Glutamatergic neuron (in vitro differentiated cells): Measurements from ENCODE around the gene ZBTB2. TPM values are rescaled to one million over a fixed set of nuclear protein-coding genes. Genes with fewer than 3 reads are reported as not detected.

ENCODE experiments used
- DNase-seq: peaks from one replicate; pipeline ENCODE4 v3.0.0; 2022
- H3K27ac Mint-ChIP-seq: one replicate; pipeline ENCODE4 v1.8.0; 2020; ENCODE audit warnings: mild to moderate bottlenecking, mixed read lengths, inconsistent platforms; ENCODE audit not compliant: unreplicated experiment
- H3K27me3 Mint-ChIP-seq: one replicate; pipeline ENCODE4 v1.8.0; 2020; ENCODE audit warnings: mild to moderate bottlenecking, moderate library complexity, mixed read lengths, inconsistent platforms; ENCODE audit not compliant: unreplicated experiment
- H3K36me3 Mint-ChIP-seq: one replicate; pipeline ENCODE4 v1.8.0; 2020; ENCODE audit warnings: mild to moderate bottlenecking, mixed read lengths, inconsistent platforms; ENCODE audit not compliant: unreplicated experiment
- H3K4me1 Mint-ChIP-seq: one replicate; pipeline ENCODE4 v1.8.0; 2020; ENCODE audit warnings: mild to moderate bottlenecking, low read depth, mixed read lengths, inconsistent platforms; ENCODE audit not compliant: unreplicated experiment
- H3K4me3 Mint-ChIP-seq: one replicate; pipeline ENCODE4 v1.8.0; 2020; ENCODE audit warnings: mild to moderate bottlenecking, mixed read lengths, inconsistent platforms; ENCODE audit not compliant: unreplicated experiment
- H3K9me3 Mint-ChIP-seq: one replicate; pipeline ENCODE4 v1.8.0; 2020; ENCODE audit warnings: mild to moderate bottlenecking, moderate library complexity, mixed read lengths, inconsistent platforms; ENCODE audit not compliant: unreplicated experiment
- CTCF ChIP-seq: fragments of 200-600 bp; sonication (generic); IDR thresholded peaks from one replicate; pipeline ENCODE4 v1.5.0; 2021; ENCODE audit not compliant: partially characterized antibody, unreplicated experiment
- total RNA-seq: library from RNA; stranded (reverse); fragmentation: NEBNext Ultra II Directional; extraction: Animal tissue kit (Norgen Biotek cat#: 25700); gene quantifications from one replicate; pipeline ENCODE4 v1.2.1, GENCODE V29; 2021; ENCODE audit not compliant: unreplicated experiment

ZBTB2 gene
- total RNA-seq, 1 donor from 2014 or later = 6.7 TPM

- TF ChIP-seq CTCF = no peak
- Mint-ChIP-seq H3K9me3 (peaks cover 2% of the 10 kb centered on the region), H3K27me3 (no peaks in the 10 kb centered on the region), H3K36me3 (peaks cover 12% of the 10 kb centered on the region), H3K27ac (peak overlapping the region; percentile 14), H3K4me1 (no peaks in the 10 kb centered on the region), H3K4me3 (no peak overlapping the region)
- no peak for DNase-seq
Observed at GRCh38 chr6:151408858-151409257, 17.5 kb upstream of the ZBTB2 start.

- no peak for TF ChIP-seq CTCF
- no peak for DNase-seq
- Mint-ChIP-seq H3K4me3 (no peak overlapping the region), H3K36me3 (peaks cover 4% of the 10 kb centered on the region), H3K27ac (peak overlapping the region; percentile 23), H3K9me3 (peaks cover 3% of the 10 kb centered on the region), H3K4me1 (peaks cover 6% of the 10 kb centered on the region), H3K27me3 (no peaks in the 10 kb centered on the region)
Observed at GRCh38 chr6:151403919-151404308, 12.6 kb upstream of the ZBTB2 start.

GRCh38 chr6:151402228-151402627 is 10.9 kb upstream of the ZBTB2 start:
- TF ChIP-seq CTCF = no peak
- Mint-ChIP-seq H3K27ac (no peak overlapping the region), H3K36me3 (peaks cover 2% of the 10 kb centered on the region), H3K4me3 (no peak overlapping the region), H3K27me3 (no peaks in the 10 kb centered on the region), H3K4me1 (peaks cover 6% of the 10 kb centered on the region), H3K9me3 (peaks cover 3% of the 10 kb centered on the region)
- no peak for DNase-seq

- H3K27ac Mint-ChIP-seq = no peak overlapping the region
- H3K27me3 Mint-ChIP-seq = no peaks in the 10 kb centered on the region
- H3K4me3 Mint-ChIP-seq = no peak overlapping the region
- no peak for TF ChIP-seq CTCF
- peaks cover 6% of the 10 kb centered on the region for H3K4me1 Mint-ChIP-seq
- H3K9me3 Mint-ChIP-seq = peaks cover 2% of the 10 kb centered on the region
- H3K36me3 Mint-ChIP-seq = no peaks in the 10 kb centered on the region
- DNase-seq = no peak
Observed at GRCh38 chr6:151400473-151400872, 9.1 kb upstream of the ZBTB2 start.

- H3K27ac Mint-ChIP-seq = no peak overlapping the region
- no peak for TF ChIP-seq CTCF
- peaks cover 6% of the 10 kb centered on the region for H3K4me1 Mint-ChIP-seq
- no peaks in the 10 kb centered on the region for H3K27me3 Mint-ChIP-seq
- no peak for DNase-seq
- no peaks in the 10 kb centered on the region for H3K36me3 Mint-ChIP-seq
- peaks cover 2% of the 10 kb centered on the region for H3K9me3 Mint-ChIP-seq
- no peak overlapping the region for H3K4me3 Mint-ChIP-seq
Observed at GRCh38 chr6:151399679-151400078, 8.3 kb upstream of the ZBTB2 start.
